Mucosa of descending colon (tissue), 3 donors: Measurements from ENCODE around the gene ERCC6L. TPM values are rescaled to one million over a fixed set of nuclear protein-coding genes. Genes with fewer than 3 reads are reported as not detected.

Experiments
- ATAC-seq: fragments of 200-7000 bp; cut with Tn5 transposase; one replicate; pipeline ENCODE4 v1.9.1; 2020; ENCODE audit warnings: mild to moderate bottlenecking, moderate library complexity
- DNase-seq, 3 donors: peaks; one replicate each; pipeline ENCODE4 v3.0.0-alpha.2; 2020
- H3K36me3 ChIP-seq: fragments of 200-600 bp; one replicate; pipeline ENCODE4 v1.8.0; 2021; ENCODE audit warnings: low read depth, mild to moderate bottlenecking
- H3K4me1 ChIP-seq: fragments of 200-600 bp; one replicate; pipeline ENCODE4 v1.8.0; 2021; ENCODE audit warnings: low read depth, mild to moderate bottlenecking
- H3K4me3 ChIP-seq: fragments of 200-600 bp; one replicate; pipeline ENCODE4 v1.8.0; 2021; ENCODE audit warnings: mild to moderate bottlenecking
- H3K9me3 ChIP-seq: fragments of 200-600 bp; one replicate; pipeline ENCODE4 v1.8.0; 2021; ENCODE audit warnings: mild to moderate bottlenecking
- CTCF ChIP-seq: fragments of 200-600 bp; IDR thresholded peaks from one replicate; pipeline ENCODE4 v1.8.0; 2022; ENCODE audit warnings: antibody characterized with exemption, mild to moderate bottlenecking
- intact Hi-C, 2 donors: fragments of 100-400 bp; cut with DNase I in 1 of 2; cut with micrococcal nuclease in 1 of 2; formaldehyde crosslinking; loops; one replicate each; pipeline versions ENCODE4 v1.11.0 to v1.11.1; 2022; cut with DNase I, micrococcal nuclease
- total RNA-seq, 3 donors: library from RNA; stranded (reverse); fragmentation: NEBNext Ultra II Directional in 2 of 3; extraction: Animal tissue kit (Norgen Biotek cat#: 25700) in 2 of 3; gene quantifications; one replicate each; pipeline versions ENCODE4 v1.2.1 to v1.2.4, GENCODE V29; 2021 to 2023
- donor health status: DM: no; HTN: no; CAD: no; lungs with moderate emphysema.
- donor health status: DM: no; HTN: no; CAD: no.
- donor health status: DM: no; HTN: yes; CAD: no.

The ERCC6L gene
- total RNA-seq, 3 donors from 2014 or later, result 0.22 to 2.6 (median 0.64) TPM

- ATAC-seq, result no peak
- intact Hi-C loops, result no loop called here
- H3K4me1 ChIP-seq, result no peaks in the 10 kb centered on the region
- no peak for TF ChIP-seq CTCF
- H3K36me3 ChIP-seq, result no peaks in the 10 kb centered on the region
- no peak overlapping the region for H3K4me3 ChIP-seq
- no peaks in the 10 kb centered on the region for H3K9me3 ChIP-seq
- no peak for DNase-seq
Measured at GRCh38 chrX:72260448-72260847, 21.6 kb upstream of the ERCC6L start.

- intact Hi-C loops, result no loop called here
- ATAC-seq (peak; percentile 59), DNase-seq (no peak)
- TF ChIP-seq CTCF, result no peak
- Histone ChIP-seq H3K9me3 (no peaks in the 10 kb centered on the region), H3K4me1 (no peaks in the 10 kb centered on the region), H3K4me3 (no peak overlapping the region), H3K36me3 (no peaks in the 10 kb centered on the region)
Measured at GRCh38 chrX:72258174-72258573, 19.3 kb upstream of the ERCC6L start.

- TF ChIP-seq CTCF, result no peak
- DNase-seq, result no peak
- Histone ChIP-seq H3K9me3 (no peaks in the 10 kb centered on the region), H3K36me3 (no peaks in the 10 kb centered on the region), H3K4me3 (no peak overlapping the region), H3K4me1 (no peaks in the 10 kb centered on the region)
- ATAC-seq, result no peak
- intact Hi-C loops, result no loop called here
Measured at GRCh38 chrX:72255864-72256263, 17.0 kb upstream of the ERCC6L start.

- TF ChIP-seq CTCF, result no peak
- no peaks in the 10 kb centered on the region for H3K4me1 ChIP-seq
- H3K9me3 ChIP-seq, result no peaks in the 10 kb centered on the region
- H3K4me3 ChIP-seq, result no peak overlapping the region
- DNase-seq (peak; percentile 14 to 58 (median 54)), ATAC-seq (peak; percentile 65)
- intact Hi-C loops, result no loop called here
- H3K36me3 ChIP-seq, result no peaks in the 10 kb centered on the region
Measured at GRCh38 chrX:72255445-72255844, 16.6 kb upstream of the ERCC6L start.

GRCh38 chrX:72254816-72255215 lies 16.0 kb upstream of the ERCC6L start:
- no peaks in the 10 kb centered on the region for H3K36me3 ChIP-seq
- no peak for DNase-seq
- no peak for ATAC-seq
- no peak for TF ChIP-seq CTCF
- H3K9me3 ChIP-seq, result no peaks in the 10 kb centered on the region
- H3K4me3 ChIP-seq, result no peak overlapping the region
- intact Hi-C loops, result no loop called here
- H3K4me1 ChIP-seq, result no peaks in the 10 kb centered on the region

- no peak overlapping the region for H3K4me3 ChIP-seq
- no peak for TF ChIP-seq CTCF
- no peaks in the 10 kb centered on the region for H3K9me3 ChIP-seq
- ATAC-seq (no peak), DNase-seq (no peak)
- intact Hi-C loops, result no loop called here
- H3K4me1 ChIP-seq, result no peaks in the 10 kb centered on the region
- H3K36me3 ChIP-seq, result no peaks in the 10 kb centered on the region
Measured at GRCh38 chrX:72253686-72254085, 14.9 kb upstream of the ERCC6L start.
